Measurements from ENCODE around the gene SH3TC1. TPM values are rescaled to one million over a fixed set of nuclear protein-coding genes. Genes with fewer than 3 reads are reported as not detected.

The SH3TC1 gene
- polyA plus RNA-seq, 4 donors: 21.8 to 36.5 (median 24.7) TPM

GRCh38 chr4:8272472-8273428, 73.7 kb downstream of the SH3TC1 start:
- DNase-seq (ENCODE audit: low read depth in 4 of 4, low spot score in 3 of 4): no peak

GRCh38 chr4:8273450-8273849, 74.4 kb downstream of the SH3TC1 start:
- no peak for DNase-seq (ENCODE audit: low read depth in 4 of 4, low spot score in 3 of 4)

GRCh38 chr4:8274066-8274652, 75.1 kb downstream of the SH3TC1 start:
- DNase-seq (ENCODE audit: low read depth in 4 of 4, low spot score in 3 of 4): no peak

GRCh38 chr4:8274765-8275547, 75.9 kb downstream of the SH3TC1 start:
- peak; percentile 81 to 88 (median 84) for DNase-seq (ENCODE audit: low read depth in 4 of 4, low spot score in 3 of 4)

- no peak for DNase-seq (ENCODE audit: low read depth in 4 of 4, low spot score in 3 of 4)
Observed at GRCh38 chr4:8275548-8275910, 76.4 kb downstream of the SH3TC1 start.

GRCh38 chr4:8276358-8277240, 77.5 kb downstream of the SH3TC1 start:
- DNase-seq (ENCODE audit: low read depth in 4 of 4, low spot score in 3 of 4): no peak

- DNase-seq (ENCODE audit: low read depth in 4 of 4, low spot score in 3 of 4): no peak
Observed at GRCh38 chr4:8277356-8278008, 78.4 kb downstream of the SH3TC1 start.

- no peak for DNase-seq (ENCODE audit: low read depth in 4 of 4, low spot score in 3 of 4)
Observed at GRCh38 chr4:8278009-8278395, 78.9 kb downstream of the SH3TC1 start.

GRCh38 chr4:8278421-8279287, 79.6 kb downstream of the SH3TC1 start:
- DNase-seq (ENCODE audit: low read depth in 4 of 4, low spot score in 3 of 4): no peak

- DNase-seq (ENCODE audit: low read depth in 4 of 4, low spot score in 3 of 4): no peak
Observed at GRCh38 chr4:8279321-8280157, 80.4 kb downstream of the SH3TC1 start.

- DNase-seq (ENCODE audit: low read depth in 4 of 4, low spot score in 3 of 4): no peak
Observed at GRCh38 chr4:8280158-8280875, 81.2 kb downstream of the SH3TC1 start.

- DNase-seq (ENCODE audit: low read depth in 4 of 4, low spot score in 3 of 4): no peak
Observed at GRCh38 chr4:8280876-8281440, 81.9 kb downstream of the SH3TC1 start.

- DNase-seq (ENCODE audit: low read depth in 4 of 4, low spot score in 3 of 4): no peak
Observed at GRCh38 chr4:8281519-8282133, 82.5 kb downstream of the SH3TC1 start.

- no peak for DNase-seq (ENCODE audit: low read depth in 4 of 4, low spot score in 3 of 4)
Observed at GRCh38 chr4:8282134-8282641, 83.1 kb downstream of the SH3TC1 start.

GRCh38 chr4:8282742-8283141, 83.7 kb downstream of the SH3TC1 start:
- DNase-seq (ENCODE audit: low read depth in 4 of 4, low spot score in 3 of 4): no peak

- DNase-seq (ENCODE audit: low read depth in 4 of 4, low spot score in 3 of 4): no peak
Observed at GRCh38 chr4:8283161-8283560, 84.1 kb downstream of the SH3TC1 start.
